Fibroblast of the conjunctiva (primary cell): Measurements from ENCODE around the gene C1orf116.
"Not testable (repeated sequence)": the region's sequence is repeated elsewhere in the genome, so short reads cannot be mapped to it uniquely, and the experiment has no call there.

Experiments
- DNase-seq: peaks from one replicate; pipeline ENCODE4 v3.0.0-alpha.2; 2010; ENCODE audit warnings: low read depth

C1orf116 gene

GRCh38 chr1:207058878-207059867 is 26.6 kb upstream of the C1orf116 start:
- no peak for DNase-seq

- DNase-seq, result no peak
These were observed 25.7 kb upstream of the C1orf116 start for GRCh38 chr1:207058252-207058651.

- no peak for DNase-seq
These were observed 24.1 kb upstream of the C1orf116 start for GRCh38 chr1:207056673-207057072.

GRCh38 chr1:207055386-207056001 is 22.9 kb upstream of the C1orf116 start:
- DNase-seq, result no peak

- no peak for DNase-seq
These were observed 21.9 kb upstream of the C1orf116 start for GRCh38 chr1:207054491-207054890.

- peak; percentile 88 for DNase-seq
These were observed 20.6 kb upstream of the C1orf116 start, which contains the start of gene PFKFB2 for GRCh38 chr1:207052911-207053769. TSS of gene PFKFB2 (plus strand) at chr1:207053275. CDS start at chr1:207054718, 1,443 bp downstream.

- DNase-seq, result no peak
These were observed 18.8 kb upstream of the C1orf116 start, which contains the start of gene YOD1 for GRCh38 chr1:207051191-207051943. TSS of gene YOD1 (minus strand) at chr1:207051208. CDS start at chr1:207051030, 178 bp downstream.

GRCh38 chr1:207050480-207051190 is 18.1 kb upstream of the C1orf116 start:
- DNase-seq, result peak; percentile 83

- peak; percentile 34 for DNase-seq
These were observed 17.4 kb upstream of the C1orf116 start for GRCh38 chr1:207049974-207050391.

GRCh38 chr1:207049514-207049913 is 17.0 kb upstream of the C1orf116 start:
- no peak for DNase-seq

GRCh38 chr1:207049054-207049453 is 16.5 kb upstream of the C1orf116 start:
- no peak for DNase-seq

- no peak for DNase-seq
These were observed 15.5 kb upstream of the C1orf116 start for GRCh38 chr1:207048041-207048440.

- no peak for DNase-seq
These were observed 14.9 kb upstream of the C1orf116 start for GRCh38 chr1:207047505-207047904.

GRCh38 chr1:207045453-207045852 is 12.9 kb upstream of the C1orf116 start:
- no peak for DNase-seq

GRCh38 chr1:207041397-207041796 is 8.8 kb upstream of the C1orf116 start:
- DNase-seq, result not testable (repeated sequence)

GRCh38 chr1:207040181-207040533 is 7.6 kb upstream of the C1orf116 start:
- DNase-seq, result no peak

GRCh38 chr1:207039380-207040180 is 7.0 kb upstream of the C1orf116 start:
- DNase-seq, result no peak

- DNase-seq, result no peak
These were observed 4.3 kb upstream of the C1orf116 start for GRCh38 chr1:207036865-207037264.

- no peak for DNase-seq
These were observed 3.5 kb upstream of the C1orf116 start for GRCh38 chr1:207035877-207036551.
